HG02763 (cell line): ENCODE results near the gene RRP36.
"Not testable (repeated sequence)": the region's sequence is repeated elsewhere in the genome, so short reads cannot be mapped to it uniquely, and the experiment has no call there.

Experiments
- ATAC-seq: cut with Tn5 transposase; IDR thresholded peaks from one replicate; pipeline ENCODE4 v1.9.1; 2021; ENCODE audit warnings: mild to moderate bottlenecking, moderate library complexity; ENCODE audit not compliant: unreplicated experiment

Gene RRP36, protein sequence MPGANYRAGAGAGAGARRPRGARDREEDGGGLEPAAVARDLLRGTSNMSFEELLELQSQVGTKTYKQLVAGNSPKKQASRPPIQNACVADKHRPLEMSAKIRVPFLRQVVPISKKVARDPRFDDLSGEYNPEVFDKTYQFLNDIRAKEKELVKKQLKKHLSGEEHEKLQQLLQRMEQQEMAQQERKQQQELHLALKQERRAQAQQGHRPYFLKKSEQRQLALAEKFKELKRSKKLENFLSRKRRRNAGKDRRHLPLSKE

DNA sequence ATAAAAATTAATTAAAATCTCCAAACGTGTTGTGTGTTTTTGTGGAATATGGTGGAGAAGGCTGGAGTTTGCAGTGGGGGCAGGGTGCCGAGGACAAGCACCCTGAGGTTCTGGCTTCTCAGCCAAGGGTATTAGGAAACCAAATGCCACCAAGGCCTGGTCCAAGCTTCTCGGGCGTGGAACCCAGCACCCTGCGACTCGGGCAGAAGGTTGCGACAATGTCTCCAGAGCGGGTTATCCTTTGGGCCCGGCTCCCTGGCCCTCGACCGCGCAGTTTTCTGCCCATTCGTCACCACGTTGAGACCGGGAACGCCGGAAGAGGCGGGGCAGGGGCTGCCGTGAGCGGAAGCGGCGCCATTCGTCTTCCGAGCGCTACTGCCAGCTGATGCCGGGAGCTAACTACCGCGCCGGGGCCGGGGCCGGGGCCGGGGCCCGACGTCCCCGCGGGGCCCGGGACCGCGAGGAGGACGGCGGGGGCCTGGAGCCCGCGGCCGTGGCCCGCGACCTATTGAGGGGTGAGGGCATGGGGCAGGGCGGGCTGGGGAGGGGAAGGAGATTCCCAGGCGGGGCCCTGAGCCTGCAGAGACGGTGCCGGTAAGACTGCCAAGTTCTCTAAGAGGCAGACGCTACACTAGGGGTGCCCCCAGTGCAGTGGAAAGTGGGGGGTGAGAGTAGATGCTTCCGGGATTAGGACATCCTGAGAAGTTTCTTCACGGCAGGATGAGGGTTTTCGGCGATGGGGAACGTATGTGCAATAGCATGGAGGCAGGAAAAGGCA, at the start of gene RRP36:
RRP36 (plus strand) TSS at position 354 of the 778 bp plus-strand sequence; CDS start at position 386, 32 bp downstream.
- peak; percentile 72 for ATAC-seq

DNA sequence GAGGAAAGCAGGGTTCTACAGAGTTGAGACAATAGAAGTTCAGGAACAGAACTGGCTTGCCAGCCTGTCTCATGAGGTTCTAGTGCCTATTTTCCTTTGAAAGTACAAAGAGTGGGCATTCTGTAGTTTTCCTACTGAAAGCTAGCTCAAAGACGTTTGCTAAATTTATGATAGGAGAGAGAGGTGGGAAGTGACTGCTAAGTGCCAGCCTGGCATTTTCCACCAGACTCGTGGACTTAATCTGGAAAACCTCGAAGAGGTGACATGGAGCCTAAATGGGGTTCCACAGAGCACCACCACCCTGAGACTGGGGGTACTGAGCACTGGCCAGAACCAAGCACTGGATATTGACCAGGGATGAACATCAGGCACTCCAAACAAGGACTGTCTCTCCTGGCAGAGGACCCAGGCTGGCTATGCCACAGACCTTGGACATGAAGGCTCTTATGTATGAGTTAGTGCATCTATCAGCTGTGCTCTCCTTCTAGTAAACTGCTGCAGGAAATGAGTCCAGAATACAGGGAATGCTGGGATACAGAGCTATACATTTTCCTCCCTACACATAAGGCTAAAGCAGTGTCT, 49.6 kb upstream of the RRP36 start:
- ATAC-seq = no peak

DNA sequence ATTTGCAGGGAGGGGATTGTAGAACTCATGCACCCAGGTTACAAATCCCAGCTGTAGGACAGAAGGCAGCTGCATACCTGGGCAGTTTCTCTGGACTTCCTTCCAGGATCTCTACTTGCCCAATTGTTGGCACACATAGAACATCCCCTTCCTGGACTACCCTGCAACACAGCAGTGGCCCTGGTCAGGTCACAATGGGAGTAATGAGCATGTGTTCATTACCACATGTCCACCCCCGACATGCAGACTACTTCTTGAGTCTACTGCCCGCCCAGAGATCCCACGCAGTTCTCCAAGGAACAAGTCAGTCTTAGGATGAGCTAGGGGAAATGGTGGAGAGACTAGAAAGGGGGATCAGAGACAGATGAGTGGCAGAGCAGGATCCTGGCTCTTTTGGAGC, 47.5 kb upstream of the RRP36 start:
- no peak for ATAC-seq

DNA sequence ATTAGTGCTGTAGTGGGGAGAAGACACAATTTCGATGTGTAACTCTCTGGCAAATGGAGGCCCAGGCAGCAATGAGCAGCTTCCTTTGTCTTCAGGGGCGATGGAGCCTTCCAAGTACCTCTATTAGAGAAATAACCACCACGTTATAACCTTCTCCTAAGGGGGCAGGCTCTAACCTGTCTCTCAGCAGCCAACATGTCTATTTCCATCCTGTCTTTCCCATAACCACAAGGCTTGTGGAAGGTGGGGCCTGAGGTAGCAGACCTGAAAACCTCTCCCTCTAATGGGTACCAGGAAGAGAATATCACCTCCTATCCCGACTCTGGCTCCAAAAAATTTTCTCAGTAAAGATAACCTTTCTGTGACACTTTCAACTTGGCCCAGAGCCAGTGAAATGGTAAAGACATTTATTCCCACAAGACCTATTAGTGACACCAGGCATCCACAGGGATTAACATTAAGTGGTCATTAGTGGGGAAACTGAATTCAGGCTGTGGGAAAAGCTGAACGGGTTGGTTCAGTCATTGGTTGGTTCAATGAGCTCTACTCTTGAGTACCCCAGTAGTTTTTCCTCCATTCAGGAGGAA, 46.4 kb upstream of the RRP36 start:
- ATAC-seq = no peak

DNA sequence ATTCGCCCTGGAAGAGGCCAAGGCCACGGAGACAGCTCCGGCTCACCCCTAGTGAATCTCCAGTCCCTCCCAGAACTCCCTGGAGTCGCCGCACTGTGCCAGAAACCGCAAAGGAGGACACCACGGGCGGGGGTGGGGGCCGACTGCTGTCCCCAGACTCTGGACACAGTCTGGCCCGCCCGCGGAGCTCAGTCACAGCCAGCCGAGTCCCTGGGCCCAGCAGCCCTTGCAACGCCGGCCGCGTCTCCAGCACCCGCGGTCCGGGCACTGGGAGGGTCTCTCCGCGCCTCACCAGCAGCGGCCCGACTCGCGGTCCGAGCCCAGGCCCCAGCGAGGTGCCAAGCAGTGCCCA, 43.0 kb upstream of the RRP36 start:
- ATAC-seq = no peak

DNA sequence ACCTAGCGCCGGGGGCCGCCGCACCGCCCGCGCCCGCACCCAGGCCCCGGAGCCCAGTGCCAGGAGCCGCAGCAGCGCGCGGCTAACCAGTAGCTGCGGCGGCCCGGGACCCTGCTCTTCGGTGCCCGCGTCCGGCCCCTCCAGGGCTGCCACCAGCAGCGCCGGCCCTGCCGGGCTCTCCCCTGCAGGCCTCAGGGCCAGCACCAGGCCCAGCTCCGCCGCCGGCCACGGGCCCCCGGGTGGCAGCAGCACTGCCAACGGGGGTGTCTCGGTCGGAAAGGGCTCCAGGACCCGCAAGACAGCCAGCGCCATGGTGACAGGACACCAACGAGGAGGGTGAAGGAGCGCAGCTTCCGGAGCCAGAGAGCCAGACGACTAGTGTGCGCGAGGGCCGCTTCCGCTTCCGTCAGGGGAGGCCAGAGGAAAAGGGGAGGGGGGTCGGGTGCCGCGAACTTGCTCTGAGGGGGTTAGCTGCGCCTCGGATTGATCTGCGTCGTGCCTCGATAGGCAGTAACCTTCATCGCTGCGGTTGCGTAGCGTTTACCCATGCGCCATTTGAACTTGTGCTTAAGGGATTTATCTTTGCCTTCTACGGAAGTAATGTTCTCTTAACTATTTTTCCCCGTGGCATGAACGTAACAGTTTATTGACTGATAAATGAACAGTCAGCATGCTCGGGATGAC, 42.4 kb upstream of the RRP36 start, which contains the start of gene PEX6:
PEX6 (minus strand) TSS at position 343 of the 684 bp plus-strand sequence; CDS start at position 312, 31 bp downstream.
- peak; percentile 90 for ATAC-seq

DNA sequence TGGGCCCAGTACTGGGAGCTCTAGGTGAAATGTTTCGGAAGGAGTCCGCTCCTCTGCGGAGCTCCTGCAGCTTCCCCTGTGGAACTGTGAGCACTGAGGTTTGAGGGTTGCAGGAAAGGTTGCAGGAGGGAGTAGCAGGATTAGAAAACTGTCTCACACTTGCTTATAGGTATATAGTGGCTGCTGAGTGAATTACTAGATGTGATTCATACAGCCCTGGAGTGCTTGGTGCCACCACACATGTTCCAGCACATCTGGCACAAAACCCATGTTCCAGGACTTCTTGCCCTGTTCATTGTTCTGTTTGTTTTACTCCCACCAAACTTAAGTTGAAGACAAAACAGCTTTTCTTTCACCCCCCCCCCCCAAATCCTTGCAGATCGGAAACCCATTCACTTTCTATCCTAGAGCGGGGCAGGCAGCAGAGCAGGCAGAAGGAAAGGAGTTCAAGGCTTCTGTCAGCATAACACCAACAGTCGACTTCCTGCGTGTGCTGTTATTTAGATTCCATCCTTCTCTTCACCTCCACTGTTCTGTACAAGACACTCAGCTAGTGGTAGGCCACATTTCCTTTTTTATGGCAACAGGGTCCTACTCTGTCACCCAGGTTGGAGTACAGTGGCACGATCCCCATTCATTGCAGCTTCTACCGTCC, 41.8 kb upstream of the RRP36 start:
- ATAC-seq = no peak

DNA sequence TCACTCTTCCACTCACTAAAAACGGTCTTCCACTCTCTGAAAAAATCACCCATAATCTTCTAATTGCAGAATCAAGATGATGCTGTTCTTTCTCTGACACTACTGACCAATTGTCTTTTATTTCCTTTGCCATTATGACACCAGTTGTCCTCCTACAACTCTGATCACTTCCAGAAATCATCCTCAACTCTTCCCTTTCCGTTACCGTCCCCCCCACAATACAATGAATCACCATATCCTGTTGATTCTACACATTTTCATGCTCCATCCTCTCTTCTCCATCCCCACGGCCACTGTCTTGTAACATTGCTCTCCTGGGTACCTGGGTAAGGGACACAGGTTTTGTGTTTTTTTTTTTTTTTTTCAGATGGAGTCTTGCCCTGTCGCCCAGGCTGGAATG, 39.6 kb upstream of the RRP36 start:
- ATAC-seq = no peak

DNA sequence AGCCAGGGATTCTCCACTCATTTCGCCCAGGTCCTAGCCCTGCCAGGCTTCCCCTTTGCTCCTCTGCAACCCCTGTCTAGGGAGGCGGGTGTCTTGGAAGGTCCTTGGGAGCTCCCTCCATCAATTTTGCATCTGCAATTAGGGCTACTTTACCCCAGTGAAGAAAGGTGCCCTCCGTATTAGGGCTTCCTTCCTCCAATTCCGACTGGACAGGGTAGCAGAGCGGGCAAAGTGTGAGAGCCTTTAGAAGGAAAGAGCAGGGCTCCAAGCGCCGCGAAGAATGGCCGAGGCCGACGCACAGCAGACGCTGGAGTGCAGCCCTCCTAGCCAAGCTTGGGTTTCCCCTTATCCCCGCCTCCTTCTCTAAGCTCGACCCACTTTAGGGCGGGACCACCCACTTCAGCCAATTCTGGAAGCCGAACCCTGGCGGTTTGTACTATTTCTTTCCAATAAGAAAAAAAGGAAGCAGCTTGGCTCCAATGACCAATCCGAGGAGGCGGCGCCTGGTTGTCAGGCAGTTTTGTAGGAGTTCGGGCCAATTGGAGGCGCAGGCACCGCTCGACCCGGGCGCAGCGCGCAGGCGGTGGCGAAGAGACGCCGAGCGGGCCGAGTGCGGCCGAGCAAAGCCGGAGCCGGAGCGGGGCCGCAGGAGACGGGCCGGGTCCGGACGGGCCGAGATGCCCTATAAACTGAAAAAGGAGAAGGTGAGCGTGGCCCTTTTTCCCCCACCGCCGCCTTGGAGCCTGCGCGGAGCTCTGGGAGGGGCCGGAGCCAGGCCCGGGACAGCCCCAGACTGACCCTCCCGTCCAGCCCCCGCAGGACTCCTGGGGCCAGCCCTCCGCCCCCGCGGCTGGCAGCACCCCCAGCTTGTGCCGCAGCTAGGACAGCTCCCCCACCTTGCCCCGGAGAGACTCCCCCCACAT, 37.2 kb upstream of the RRP36 start, which contains the start of gene PPP2R5D:
PPP2R5D (plus strand) TSS at position 570 of the 923 bp plus-strand sequence; CDS start at position 678, 108 bp downstream.
- peak; percentile 95 for ATAC-seq

DNA sequence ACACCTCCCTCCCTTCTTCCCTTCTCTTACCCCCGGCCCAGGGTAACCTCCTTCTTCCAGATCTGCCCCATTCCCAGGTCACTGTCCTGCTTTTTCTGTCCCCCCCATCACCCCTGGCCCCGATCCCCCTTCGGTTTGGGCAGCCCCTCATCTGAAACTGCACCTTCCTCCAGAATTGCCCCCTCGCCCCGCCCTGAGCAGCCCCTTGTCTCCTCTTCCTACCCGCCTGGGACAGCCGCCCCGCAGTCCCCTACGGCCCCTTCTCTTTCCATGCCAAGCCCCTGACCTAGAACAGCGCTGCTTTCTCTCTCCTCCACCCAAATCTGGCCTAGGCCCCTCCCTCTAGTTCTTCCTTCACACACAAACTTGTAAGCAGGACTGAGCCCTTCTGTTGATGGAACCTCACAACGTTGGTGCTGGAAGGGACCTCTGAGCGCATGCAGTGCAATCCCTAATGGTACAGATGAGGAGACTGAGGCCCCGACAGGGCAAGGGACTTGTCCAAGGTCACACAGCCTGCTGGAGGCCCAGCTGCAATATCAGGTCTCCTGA, 36.4 kb upstream of the RRP36 start:
- ATAC-seq = no peak

DNA sequence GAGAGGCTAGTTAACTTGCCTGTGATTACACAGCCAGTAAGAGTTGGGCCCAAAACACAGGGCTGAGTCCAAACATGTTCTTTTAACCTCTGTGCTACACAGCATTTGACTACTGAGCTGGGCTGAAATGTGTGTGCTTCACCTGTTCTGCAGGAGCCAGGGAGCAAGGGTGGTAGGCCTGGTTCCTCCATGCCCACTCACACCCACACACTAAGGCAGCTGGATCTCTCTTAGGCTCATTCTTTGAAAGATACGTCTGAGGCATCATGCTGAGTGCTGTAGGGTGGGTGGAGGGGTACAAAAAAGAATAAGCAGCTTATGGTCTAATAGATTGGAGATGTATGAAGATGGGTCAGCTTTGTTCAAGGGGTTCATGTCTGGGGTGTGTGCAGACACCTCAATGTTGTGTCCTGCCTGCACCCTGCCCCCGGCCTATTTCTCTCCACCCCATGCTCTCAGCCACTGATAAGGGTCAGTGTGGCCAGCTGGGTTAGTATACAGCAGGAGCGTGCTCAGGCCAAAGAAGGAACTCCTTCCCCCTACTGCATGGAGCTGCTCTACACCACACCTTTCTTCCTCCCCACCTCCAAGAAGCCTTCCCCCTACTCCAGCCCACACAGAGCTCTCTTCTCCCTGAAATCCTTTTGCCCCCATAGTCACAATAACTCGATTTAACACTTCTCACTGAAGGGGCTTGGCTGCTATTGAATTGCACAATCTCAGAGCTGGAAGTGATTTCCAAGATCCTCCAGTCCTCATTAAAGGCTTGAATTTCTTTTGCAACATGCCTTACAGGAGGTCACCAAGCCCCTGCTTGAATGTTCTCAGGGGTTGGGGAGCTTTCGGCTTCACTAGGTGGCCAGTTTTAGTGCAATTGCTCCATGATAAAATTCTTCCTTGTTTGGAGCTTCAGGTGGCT, 33.6 kb upstream of the RRP36 start:
- no peak for ATAC-seq

DNA sequence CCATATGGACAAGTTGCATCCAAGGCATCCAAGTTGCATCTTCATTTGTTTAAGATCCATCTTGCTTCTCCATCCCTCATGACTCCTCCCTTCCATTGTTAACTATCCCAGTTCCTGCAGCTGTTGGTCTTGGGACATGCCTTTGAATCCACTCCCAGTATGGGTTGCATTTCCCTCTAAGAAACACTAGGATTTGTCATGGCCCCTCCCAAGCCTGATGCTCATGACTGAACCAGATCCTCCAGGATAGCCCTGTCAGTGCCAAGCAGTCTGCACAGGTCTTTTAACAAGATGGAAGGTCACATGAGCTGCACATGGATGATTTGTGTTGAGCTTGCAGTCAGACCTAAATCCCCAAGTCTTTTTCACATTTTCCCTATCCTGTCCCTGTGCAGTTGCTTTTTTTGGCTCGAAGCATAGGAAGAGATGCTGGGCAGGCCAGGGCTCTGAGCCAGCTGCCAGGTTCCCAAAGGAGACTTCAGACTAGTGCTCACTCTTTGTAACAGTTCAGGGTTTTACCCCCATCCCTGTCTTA, 32.9 kb upstream of the RRP36 start:
- ATAC-seq = no peak

DNA sequence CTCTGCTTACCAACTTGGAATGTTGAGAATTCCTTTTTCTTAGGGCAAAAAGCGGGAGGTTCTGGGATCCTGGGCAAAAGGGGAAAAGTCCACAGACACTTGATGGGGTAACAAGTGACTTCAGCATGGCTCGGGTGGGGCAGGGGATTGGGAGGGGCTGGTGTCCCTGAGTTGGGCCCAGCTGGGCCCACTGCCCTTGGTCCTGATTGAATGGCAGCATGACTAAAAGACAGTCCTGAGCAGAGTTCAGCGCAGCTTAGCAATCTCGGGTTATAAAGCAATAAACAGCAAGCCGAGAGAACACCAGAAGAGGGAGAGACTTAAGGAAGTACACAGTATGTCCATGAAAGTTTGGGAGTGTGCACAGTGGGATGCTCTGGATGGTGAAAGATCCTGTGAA, 31.5 kb upstream of the RRP36 start:
- no peak for ATAC-seq

DNA sequence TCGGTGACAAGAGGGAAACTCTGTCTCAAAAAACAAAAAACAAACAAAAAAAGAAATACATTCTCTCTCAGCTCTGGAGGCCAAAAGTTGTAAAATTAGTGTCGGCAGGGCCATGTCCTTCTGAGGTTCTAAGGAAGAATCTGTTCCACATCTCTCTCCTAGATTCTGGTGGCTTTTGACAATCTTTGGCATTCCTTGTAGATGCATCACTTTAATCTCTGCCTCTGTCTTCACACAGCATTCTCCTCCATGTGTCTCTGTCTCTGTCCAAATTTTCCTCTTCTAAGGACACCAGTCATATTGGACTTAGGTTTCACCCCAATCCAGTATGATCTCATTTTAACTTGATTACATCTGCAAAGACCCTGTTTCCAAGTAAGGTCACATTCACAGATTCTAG, 28.0 kb upstream of the RRP36 start:
- no peak for ATAC-seq

DNA sequence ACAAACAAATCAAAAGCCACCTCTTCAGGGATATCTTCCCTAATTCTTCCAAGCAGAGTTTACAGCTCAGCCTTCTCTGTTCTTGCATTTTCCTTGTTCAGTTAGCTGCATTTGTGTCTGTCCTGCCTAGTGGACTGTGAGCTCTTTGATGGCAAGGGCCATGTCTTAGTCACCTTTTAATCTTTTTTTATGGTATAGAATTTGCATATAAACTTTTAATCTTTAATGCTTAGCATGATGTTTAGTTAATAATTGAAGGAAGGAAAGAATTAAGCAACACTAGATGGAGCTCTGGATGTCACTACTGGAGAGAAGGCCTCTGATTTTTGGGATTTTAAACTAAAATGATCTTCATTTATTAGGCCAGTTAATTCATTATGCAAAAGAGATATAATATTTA, 24.9 kb upstream of the RRP36 start:
- ATAC-seq = no peak

DNA sequence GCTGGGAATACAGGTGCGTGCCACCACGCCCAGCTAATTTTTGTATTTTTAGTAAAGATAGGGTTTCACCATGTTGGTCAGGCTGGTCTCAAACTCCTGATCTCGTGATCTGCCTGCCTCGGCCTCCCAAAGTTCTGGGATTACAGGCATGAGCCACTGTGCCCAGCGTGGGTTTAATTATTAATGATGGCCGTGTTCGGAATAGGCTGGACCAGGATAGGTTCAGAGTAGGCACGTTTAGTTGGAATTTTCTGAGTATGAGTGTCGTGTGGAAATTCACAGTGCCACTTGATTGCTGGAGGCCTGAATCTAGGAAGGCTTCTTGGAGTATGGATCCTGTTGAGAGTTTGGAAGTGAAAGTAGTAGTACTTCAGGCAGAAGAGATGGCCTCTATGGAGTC, 23.2 kb upstream of the RRP36 start:
- ATAC-seq = not testable (repeated sequence)

DNA sequence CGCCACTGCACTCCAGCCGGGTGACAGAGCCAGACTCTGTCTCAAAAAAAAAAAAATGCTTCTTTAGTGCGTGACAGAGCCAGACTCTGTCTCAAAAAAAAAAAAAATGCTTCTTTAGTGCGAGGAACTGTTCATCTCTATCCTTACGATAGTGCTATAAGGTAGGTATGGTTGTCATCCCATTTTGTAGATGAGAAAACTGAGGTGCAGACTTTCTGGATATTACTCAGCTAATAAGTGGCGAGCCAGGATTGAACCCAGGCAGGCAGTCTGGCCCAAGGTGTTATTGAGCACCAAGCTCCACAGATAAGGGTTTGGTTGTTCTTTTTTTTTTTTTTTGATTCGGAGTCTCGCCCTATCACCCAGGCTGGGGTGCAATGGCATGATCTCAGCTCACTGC, 19.6 kb upstream of the RRP36 start:
- no peak for ATAC-seq

DNA sequence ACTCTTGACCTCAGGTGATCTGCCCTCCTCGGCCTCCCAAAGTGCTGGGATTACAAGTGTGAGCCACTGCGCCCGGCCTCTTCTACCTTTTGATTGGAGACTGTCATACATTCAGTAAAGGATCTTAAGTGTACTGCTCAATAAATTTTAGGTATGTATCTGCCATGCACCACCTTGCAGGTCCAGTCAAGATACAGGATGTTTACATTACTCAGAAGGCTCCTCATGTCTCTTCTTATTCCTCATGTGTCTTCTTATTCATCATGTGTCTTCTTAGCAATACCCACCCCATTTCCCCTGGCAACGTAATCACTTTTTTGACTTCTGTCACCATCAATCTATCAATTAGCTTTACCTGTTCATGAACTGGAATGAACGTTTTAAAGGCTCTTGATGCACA, 15.6 kb upstream of the RRP36 start:
- ATAC-seq = no peak
